ENCODE measurements around the gene ZNF593. TPM values are rescaled to one million over a fixed set of nuclear protein-coding genes. Genes with fewer than 3 reads are reported as not detected.
A peak's percentile ranks its signal among the peaks of the same experiment; 100 is the strongest.

ZNF593 gene
- total and polyA plus RNA-seq, 2 of the 13 experiments (the other 11 are each of a cell fraction or from before 2014, with no cell fraction given): 37.3 to 55.8 TPM

GRCh38 chr1:26177182-26177684, 7.5 kb downstream of the ZNF593 start, which contains the start of gene CNKSR1 (continued):
- TF ChIP-seq ZNF687 (CRISPR knock-in tag; IDR thresholded peaks at IDR 0.05) (peak; percentile 69), KAT8 (CRISPR knock-in tag; IDR thresholded peaks at IDR 0.05) (peak; percentile 69; the same call in 1 of the 2 replicates), SP5 (CRISPR knock-in tag; IDR thresholded peaks at IDR 0.05; ENCODE audit: borderline replicate concordance, low read depth) (0 out of 2 replicates have a peak, but pooled peaks have one; percentile 18), ZFY (CRISPR knock-in tag; IDR thresholded peaks at IDR 0.05) (peak; percentile 52), MYNN (CRISPR knock-in tag; IDR thresholded peaks at IDR 0.05; ENCODE audit: low read depth) (0 out of 2 replicates have a peak, but pooled peaks have one; percentile 24), MYC (CRISPR knock-in tag; IDR thresholded peaks at IDR 0.05; ENCODE audit: borderline replicate concordance) (no peak; the same call in 1 of the 2 replicates), ZNF746 (CRISPR knock-in tag; IDR thresholded peaks at IDR 0.05) (no peak), XRCC5 (optimal IDR thresholded peaks at IDR 0.05; ENCODE audit: low read length) (peak; percentile 40), THAP11 (CRISPR knock-in tag; IDR thresholded peaks at IDR 0.05) (peak; percentile 54; the same call in 1 of the 2 replicates), YY1 (IDR thresholded peaks at IDR 0.05; ENCODE audit: insufficient read depth, insufficient replicate concordance, low read depth, low read length) (peak; percentile 62), NCOR1 (IDR thresholded peaks at IDR 0.05; ENCODE audit: borderline replicate concordance, low read length) (no peak), SALL1 (CRISPR knock-in tag; IDR thresholded peaks at IDR 0.05) (peak; percentile 15; the same call in 1 of the 2 replicates), CBX1 (IDR thresholded peaks at IDR 0.05; ENCODE audit: low read depth) (no peak), PHF20 (CRISPR knock-in tag; IDR thresholded peaks at IDR 0.05) (peak; percentile 33; the same call in 1 of the 2 replicates), PRDM10 (CRISPR knock-in tag; IDR thresholded peaks at IDR 0.05; ENCODE audit: low read depth) (peak; percentile 58; the same call in 1 of the 2 replicates), TBX2 (CRISPR knock-in tag; IDR thresholded peaks at IDR 0.05; ENCODE audit: borderline replicate concordance) (0 out of 2 replicates have a peak, but pooled peaks have one; percentile 29), FOSL1 (CRISPR knock-in tag; IDR thresholded peaks at IDR 0.05; ENCODE audit: borderline replicate concordance) (no peak), SAP130 (CRISPR knock-in tag; IDR thresholded peaks at IDR 0.05; ENCODE audit: low read depth) (peak; percentile 54; the same call in 1 of the 2 replicates), LCORL (IDR thresholded peaks at IDR 0.05) (no peak), LCORL (CRISPR knock-in tag; IDR thresholded peaks at IDR 0.05) (peak; percentile 42; the same call in 1 of the 2 replicates), ZNF777 (CRISPR knock-in tag; IDR thresholded peaks at IDR 0.05) (peak; percentile 57; the same call in 1 of the 2 replicates)
- TF ChIP-seq, protein P1, sequence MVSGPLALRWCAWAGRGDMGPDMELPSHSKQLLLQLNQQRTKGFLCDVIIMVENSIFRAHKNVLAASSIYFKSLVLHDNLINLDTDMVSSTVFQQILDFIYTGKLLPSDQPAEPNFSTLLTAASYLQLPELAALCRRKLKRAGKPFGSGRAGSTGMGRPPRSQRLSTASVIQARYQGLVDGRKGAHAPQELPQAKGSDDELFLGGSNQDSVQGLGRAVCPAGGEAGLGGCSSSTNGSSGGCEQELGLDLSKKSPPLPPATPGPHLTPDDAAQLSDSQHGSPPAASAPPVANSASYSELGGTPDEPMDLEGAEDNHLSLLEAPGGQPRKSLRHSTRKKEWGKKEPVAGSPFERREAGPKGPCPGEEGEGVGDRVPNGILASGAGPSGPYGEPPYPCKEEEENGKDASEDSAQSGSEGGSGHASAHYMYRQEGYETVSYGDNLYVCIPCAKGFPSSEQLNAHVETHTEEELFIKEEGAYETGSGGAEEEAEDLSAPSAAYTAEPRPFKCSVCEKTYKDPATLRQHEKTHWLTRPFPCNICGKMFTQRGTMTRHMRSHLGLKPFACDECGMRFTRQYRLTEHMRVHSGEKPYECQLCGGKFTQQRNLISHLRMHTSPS (CRISPR knock-in tag; IDR thresholded peaks at IDR 0.05; ENCODE audit: low read depth): peak; percentile 50; the same call in 1 of the 2 replicates
